Uterus (tissue), 2 donors: ENCODE data around the gene FAM167B.

Experiments used
- POLR2A ChIP-seq, 2 donors: fragments of 450-650 bp; IDR thresholded peaks; one replicate each; pipeline ENCODE4 v1.6.1; 2016; ENCODE audit warnings: antibody characterized with exemption in 2 of 2, mild to moderate bottlenecking in 1 of 2, moderate library complexity in 1 of 2
- TF ChIP-seq, protein P1 (sequence below), 4 experiments: fragments of 200-600 bp in 2 of 4; fragments of 450-650 bp in 2 of 4; sonication (generic) in 2 of 4; IDR thresholded peaks; one replicate each; pipeline ENCODE4 v1.5.1; 2016 to 2019; ENCODE audit warnings: antibody characterized with exemption in 4 of 4, mild to moderate bottlenecking in 2 of 4, moderate library complexity in 1 of 4

DNA sequence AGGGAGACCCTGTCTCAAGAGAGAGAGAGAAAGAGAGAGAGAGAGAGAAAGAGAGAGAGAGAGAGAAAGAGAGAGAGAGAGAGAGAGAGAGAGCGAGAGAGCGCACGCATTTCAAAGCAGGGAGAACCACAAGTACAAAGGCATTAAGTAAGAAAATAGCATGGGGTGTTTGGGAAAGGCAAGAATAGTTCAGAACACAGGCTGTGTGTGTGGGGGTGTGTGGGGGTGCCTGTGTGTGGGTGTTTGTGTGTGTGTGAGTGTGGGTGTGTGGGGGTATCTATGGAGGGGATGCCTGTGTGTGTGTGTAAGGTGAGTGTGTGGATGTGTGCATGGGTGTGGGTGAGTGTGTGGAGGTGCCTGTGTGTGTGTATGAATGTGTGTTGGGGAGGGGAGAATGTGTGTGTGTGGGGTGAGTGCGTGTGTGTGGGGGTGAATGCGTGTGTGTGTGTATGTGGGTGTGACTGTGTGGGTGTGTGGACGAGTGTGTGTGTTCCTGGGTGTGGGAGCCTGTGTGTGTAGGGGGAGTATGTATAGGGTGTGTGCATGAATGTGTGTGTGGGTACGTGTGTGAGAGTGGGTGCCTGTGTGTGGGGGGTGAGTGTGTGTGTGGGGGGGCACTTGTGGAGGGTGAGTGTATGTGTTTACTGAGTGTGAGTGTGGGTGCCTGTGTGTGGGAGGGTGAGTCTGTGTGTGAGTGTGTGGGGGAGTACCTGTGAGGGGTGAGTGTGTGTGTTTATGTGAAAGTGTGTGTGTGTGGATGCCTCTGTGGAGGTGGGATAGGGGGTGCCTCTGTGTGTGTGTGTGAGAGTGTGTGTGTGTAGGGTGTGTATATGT, 25.8 kb downstream of the FAM167B start:
- TF ChIP-seq, protein P1, sequence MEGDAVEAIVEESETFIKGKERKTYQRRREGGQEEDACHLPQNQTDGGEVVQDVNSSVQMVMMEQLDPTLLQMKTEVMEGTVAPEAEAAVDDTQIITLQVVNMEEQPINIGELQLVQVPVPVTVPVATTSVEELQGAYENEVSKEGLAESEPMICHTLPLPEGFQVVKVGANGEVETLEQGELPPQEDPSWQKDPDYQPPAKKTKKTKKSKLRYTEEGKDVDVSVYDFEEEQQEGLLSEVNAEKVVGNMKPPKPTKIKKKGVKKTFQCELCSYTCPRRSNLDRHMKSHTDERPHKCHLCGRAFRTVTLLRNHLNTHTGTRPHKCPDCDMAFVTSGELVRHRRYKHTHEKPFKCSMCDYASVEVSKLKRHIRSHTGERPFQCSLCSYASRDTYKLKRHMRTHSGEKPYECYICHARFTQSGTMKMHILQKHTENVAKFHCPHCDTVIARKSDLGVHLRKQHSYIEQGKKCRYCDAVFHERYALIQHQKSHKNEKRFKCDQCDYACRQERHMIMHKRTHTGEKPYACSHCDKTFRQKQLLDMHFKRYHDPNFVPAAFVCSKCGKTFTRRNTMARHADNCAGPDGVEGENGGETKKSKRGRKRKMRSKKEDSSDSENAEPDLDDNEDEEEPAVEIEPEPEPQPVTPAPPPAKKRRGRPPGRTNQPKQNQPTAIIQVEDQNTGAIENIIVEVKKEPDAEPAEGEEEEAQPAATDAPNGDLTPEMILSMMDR (IDR thresholded peaks at IDR 0.05) = no peak
- no peak for TF ChIP-seq POLR2A (IDR thresholded peaks at IDR 0.05)
